ENCODE measurements around the gene TRAF6. TPM values are rescaled to one million over a fixed set of nuclear protein-coding genes. Genes with fewer than 3 reads are reported as not detected.

The TRAF6 gene
- total and polyA plus RNA-seq, 2 of the 13 experiments (the other 11 are each of a cell fraction or from before 2014, with no cell fraction given) = 3.3 to 5.9 TPM

- TF ChIP-seq CCDC6 (CRISPR knock-in tag; IDR thresholded peaks at IDR 0.05) (no peak), ZNF597 (CRISPR knock-in tag; IDR thresholded peaks at IDR 0.05) (no peak), BCL6 (CRISPR knock-in tag; IDR thresholded peaks at IDR 0.05) (peak; percentile 64), SRSF4 (IDR thresholded peaks at IDR 0.05; ENCODE audit: low read depth, low read length, poor library complexity, severe bottlenecking) (no peak), PBX3 (CRISPR knock-in tag; IDR thresholded peaks at IDR 0.05; ENCODE audit: borderline replicate concordance) (no peak; the same call in 1 of the 2 replicates), MBD4 (IDR thresholded peaks at IDR 0.05; ENCODE audit: borderline replicate concordance, low read length) (no peak), MIXL1 (CRISPR knock-in tag; IDR thresholded peaks at IDR 0.05) (peak; percentile 45; the same call in 1 of the 2 replicates), POLR2A (IDR thresholded peaks at IDR 0.05; ENCODE audit: insufficient read depth in 1 of 2, low read depth in 2 of 2, low read length in 2 of 2) (peak; percentile 94 to 95), ZNF484 (CRISPR knock-in tag; IDR thresholded peaks at IDR 0.05; ENCODE audit: borderline replicate concordance, low read depth) (0 out of 2 replicates have a peak, but pooled peaks have one; percentile 63), AGO1 (IDR thresholded peaks at IDR 0.05; ENCODE audit: low read depth, low read length, poor library complexity, severe bottlenecking) (peak; percentile 36), REST (IDR thresholded peaks at IDR 0.05; ENCODE audit: borderline replicate concordance in 1 of 2, low read depth in 1 of 2, low read length in 2 of 2) (no peak), SP140L (CRISPR knock-in tag; IDR thresholded peaks at IDR 0.05; ENCODE audit: borderline replicate concordance) (no peak), PHF20 (CRISPR knock-in tag; IDR thresholded peaks at IDR 0.05) (peak; percentile 95), RAD21 (CRISPR knock-in tag; IDR thresholded peaks at IDR 0.05) (peak; percentile 50; the same call in 1 of the 2 replicates), ZFP91 (CRISPR knock-in tag; IDR thresholded peaks at IDR 0.05; ENCODE audit: borderline replicate concordance) (peak; percentile 95), ZSCAN9 (CRISPR knock-in tag; IDR thresholded peaks at IDR 0.05; ENCODE audit: borderline replicate concordance) (peak; percentile 66; the same call in 1 of the 2 replicates)
Measured at GRCh38 chr11:36509694-36510593, at the start of gene TRAF6 (continued).

All from HepG2 (cell line).